Endothelial cell (in vitro differentiated cells): Measurements from ENCODE around the gene FCHSD1. TPM values are rescaled to one million over a fixed set of nuclear protein-coding genes. Genes with fewer than 3 reads are reported as not detected.

ENCODE experiments used
- DNase-seq: peaks from one replicate; pipeline ENCODE4 v3.0.0; 2021; ENCODE audit warnings: low spot score
- H3K27ac Mint-ChIP-seq: one replicate; pipeline ENCODE4 v1.8.0; 2021; ENCODE audit warnings: mixed read lengths, inconsistent platforms; ENCODE audit not compliant: unreplicated experiment
- H3K27me3 Mint-ChIP-seq: one replicate; pipeline ENCODE4 v1.8.0; 2021; ENCODE audit warnings: mild to moderate bottlenecking, moderate library complexity, mixed read lengths, inconsistent platforms; ENCODE audit not compliant: unreplicated experiment
- H3K36me3 Mint-ChIP-seq: one replicate; pipeline ENCODE4 v1.8.0; 2021; ENCODE audit warnings: mild to moderate bottlenecking, low read depth, mixed read lengths, inconsistent platforms; ENCODE audit not compliant: unreplicated experiment
- H3K4me1 Mint-ChIP-seq: one replicate; pipeline ENCODE4 v1.8.0; 2021; ENCODE audit warnings: mild to moderate bottlenecking, mixed read lengths, inconsistent platforms; ENCODE audit not compliant: unreplicated experiment
- H3K4me3 Mint-ChIP-seq: one replicate; pipeline ENCODE4 v1.8.0; 2021; ENCODE audit warnings: mild to moderate bottlenecking, mixed read lengths, inconsistent platforms; ENCODE audit not compliant: unreplicated experiment
- H3K9me3 Mint-ChIP-seq: one replicate; pipeline ENCODE4 v1.8.0; 2021; ENCODE audit warnings: mixed read lengths, inconsistent platforms; ENCODE audit not compliant: unreplicated experiment
- CTCF ChIP-seq: fragments of 200-600 bp; sonication (generic); IDR thresholded peaks from one replicate; pipeline ENCODE4 v1.5.0; 2021; ENCODE audit warnings: antibody characterized with exemption; ENCODE audit not compliant: unreplicated experiment
- total RNA-seq: library from RNA; stranded (reverse); fragmentation: NEBNext Ultra II Directional; extraction: Animal tissue kit (Norgen Biotek cat#: 25700); gene quantifications from one replicate; pipeline ENCODE4 v1.2.1, GENCODE V29; 2021; ENCODE audit not compliant: unreplicated experiment

FCHSD1 gene
- total RNA-seq, 1 donor from 2014 or later: 63.3 TPM

GRCh38 chr5:141674747-141675146 lies 23.5 kb upstream of the FCHSD1 start:
- H3K36me3 Mint-ChIP-seq: peaks cover 35% of the 10 kb centered on the region
- peaks cover 47% of the 10 kb centered on the region for H3K4me1 Mint-ChIP-seq
- no peaks in the 10 kb centered on the region for H3K9me3 Mint-ChIP-seq
- peaks cover 7% of the 10 kb centered on the region for H3K27me3 Mint-ChIP-seq
- H3K27ac Mint-ChIP-seq: peak overlapping the region; percentile 81
- no peak for DNase-seq
- H3K4me3 Mint-ChIP-seq: peak overlapping the region; percentile 83
- TF ChIP-seq CTCF: no peak

GRCh38 chr5:141672841-141673813 lies 21.9 kb upstream of the FCHSD1 start:
- H3K36me3 Mint-ChIP-seq: peaks cover 36% of the 10 kb centered on the region
- no peak for DNase-seq
- TF ChIP-seq CTCF: no peak
- H3K27ac Mint-ChIP-seq: peak overlapping the region; percentile 48
- H3K4me1 Mint-ChIP-seq: peaks cover 35% of the 10 kb centered on the region
- H3K4me3 Mint-ChIP-seq: peak overlapping the region; percentile 60
- H3K27me3 Mint-ChIP-seq: peaks cover 7% of the 10 kb centered on the region
- no peaks in the 10 kb centered on the region for H3K9me3 Mint-ChIP-seq

- Mint-ChIP-seq H3K4me1 (peaks cover 30% of the 10 kb centered on the region), H3K27me3 (peaks cover 6% of the 10 kb centered on the region), H3K36me3 (peaks cover 36% of the 10 kb centered on the region), H3K27ac (no peak overlapping the region), H3K4me3 (peak overlapping the region; percentile 31), H3K9me3 (no peaks in the 10 kb centered on the region)
- DNase-seq: no peak
- no peak for TF ChIP-seq CTCF
Observed at GRCh38 chr5:141672071-141672840, 21.0 kb upstream of the FCHSD1 start.

GRCh38 chr5:141669520-141669919 lies 18.3 kb upstream of the FCHSD1 start:
- Mint-ChIP-seq H3K27ac (peak overlapping the region; percentile 84), H3K4me3 (peak overlapping the region; percentile 82), H3K9me3 (no peaks in the 10 kb centered on the region), H3K27me3 (peaks cover 11% of the 10 kb centered on the region), H3K4me1 (peaks cover 29% of the 10 kb centered on the region), H3K36me3 (peaks cover 33% of the 10 kb centered on the region)
- no peak for TF ChIP-seq CTCF
- no peak for DNase-seq
